Nephron progenitor cell (in vitro differentiated cells): Measurements from ENCODE around the gene CAPZB.

Experiments used
- DNase-seq: peaks from one replicate; pipeline ENCODE4 v3.0.0; 2021
- H3K27ac Mint-ChIP-seq: 2 replicates; pipeline ENCODE4 v1.8.0; 2021; ENCODE audit warnings: mild to moderate bottlenecking, moderate library complexity, mixed read lengths
- H3K27me3 Mint-ChIP-seq: 2 replicates; pipeline ENCODE4 v1.8.0; 2021; ENCODE audit warnings: mild to moderate bottlenecking, low read depth, mixed read lengths; ENCODE audit not compliant: poor library complexity
- H3K36me3 Mint-ChIP-seq: 2 replicates; pipeline ENCODE4 v1.8.0; 2021; ENCODE audit warnings: low read depth, mixed read lengths
- H3K4me1 Mint-ChIP-seq: 2 replicates; pipeline ENCODE4 v1.8.0; 2021; ENCODE audit warnings: mixed read lengths
- H3K4me3 Mint-ChIP-seq: 2 replicates; pipeline ENCODE4 v1.8.0; 2021; ENCODE audit warnings: mild to moderate bottlenecking, moderate library complexity, mixed read lengths
- H3K9me3 Mint-ChIP-seq: 2 replicates; pipeline ENCODE4 v1.8.0; 2021; ENCODE audit warnings: mild to moderate bottlenecking, moderate library complexity, mixed read lengths
- TF ChIP-seq, protein P1 (sequence below): fragments of 200-600 bp; sonication (generic); IDR thresholded peaks from 2 replicates; pipeline ENCODE4 v1.5.0; 2021; ENCODE audit warnings: antibody characterized with exemption

Gene CAPZB

GRCh38 chr1:19405195-19405760, 80.1 kb downstream of the CAPZB start:
- TF ChIP-seq, protein P1, sequence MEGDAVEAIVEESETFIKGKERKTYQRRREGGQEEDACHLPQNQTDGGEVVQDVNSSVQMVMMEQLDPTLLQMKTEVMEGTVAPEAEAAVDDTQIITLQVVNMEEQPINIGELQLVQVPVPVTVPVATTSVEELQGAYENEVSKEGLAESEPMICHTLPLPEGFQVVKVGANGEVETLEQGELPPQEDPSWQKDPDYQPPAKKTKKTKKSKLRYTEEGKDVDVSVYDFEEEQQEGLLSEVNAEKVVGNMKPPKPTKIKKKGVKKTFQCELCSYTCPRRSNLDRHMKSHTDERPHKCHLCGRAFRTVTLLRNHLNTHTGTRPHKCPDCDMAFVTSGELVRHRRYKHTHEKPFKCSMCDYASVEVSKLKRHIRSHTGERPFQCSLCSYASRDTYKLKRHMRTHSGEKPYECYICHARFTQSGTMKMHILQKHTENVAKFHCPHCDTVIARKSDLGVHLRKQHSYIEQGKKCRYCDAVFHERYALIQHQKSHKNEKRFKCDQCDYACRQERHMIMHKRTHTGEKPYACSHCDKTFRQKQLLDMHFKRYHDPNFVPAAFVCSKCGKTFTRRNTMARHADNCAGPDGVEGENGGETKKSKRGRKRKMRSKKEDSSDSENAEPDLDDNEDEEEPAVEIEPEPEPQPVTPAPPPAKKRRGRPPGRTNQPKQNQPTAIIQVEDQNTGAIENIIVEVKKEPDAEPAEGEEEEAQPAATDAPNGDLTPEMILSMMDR, result no peak
- Mint-ChIP-seq H3K9me3 (no peaks in the 10 kb centered on the region), H3K4me1 (peaks cover 83% of the 10 kb centered on the region), H3K4me3 (peak overlapping the region; percentile 46), H3K27ac (peak overlapping the region; percentile 91), H3K27me3 (peaks cover 5% of the 10 kb centered on the region), H3K36me3 (peaks cover 6% of the 10 kb centered on the region)
- DNase-seq, result no peak

GRCh38 chr1:19404748-19405147, 80.6 kb downstream of the CAPZB start:
- Mint-ChIP-seq H3K36me3 (peaks cover 9% of the 10 kb centered on the region), H3K9me3 (no peaks in the 10 kb centered on the region), H3K27ac (peak overlapping the region; percentile 71), H3K27me3 (peaks cover 5% of the 10 kb centered on the region), H3K4me1 (peaks cover 83% of the 10 kb centered on the region), H3K4me3 (no peak overlapping the region)
- TF ChIP-seq, protein P1, result no peak
- DNase-seq, result no peak

DNA sequence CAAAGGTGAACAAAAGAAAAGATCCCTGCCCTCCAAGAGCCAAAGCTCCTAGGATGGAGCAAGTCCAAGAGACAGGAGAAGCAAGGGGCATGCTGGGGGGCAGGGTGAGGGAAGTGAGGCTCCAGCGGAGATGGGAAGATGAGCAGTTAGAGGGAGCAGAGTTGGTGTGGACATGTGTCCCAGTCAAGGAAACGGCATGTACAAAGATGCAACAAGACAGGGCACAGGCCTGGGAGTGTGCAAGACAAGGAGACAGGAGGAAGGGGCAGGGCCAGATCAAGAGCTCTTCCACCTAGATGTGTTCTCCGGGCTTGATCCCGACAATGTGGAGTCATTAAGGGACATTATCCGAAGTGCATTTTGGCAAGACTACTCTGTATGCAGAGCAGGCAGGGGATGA, 82.1 kb downstream of the CAPZB start:
- peaks cover 81% of the 10 kb centered on the region for H3K4me1 Mint-ChIP-seq
- no peak overlapping the region for H3K27ac Mint-ChIP-seq
- H3K4me3 Mint-ChIP-seq, result no peak overlapping the region
- no peaks in the 10 kb centered on the region for H3K9me3 Mint-ChIP-seq
- TF ChIP-seq, protein P1, result no peak
- peaks cover 5% of the 10 kb centered on the region for H3K27me3 Mint-ChIP-seq
- peaks cover 20% of the 10 kb centered on the region for H3K36me3 Mint-ChIP-seq
- no peak for DNase-seq

DNA sequence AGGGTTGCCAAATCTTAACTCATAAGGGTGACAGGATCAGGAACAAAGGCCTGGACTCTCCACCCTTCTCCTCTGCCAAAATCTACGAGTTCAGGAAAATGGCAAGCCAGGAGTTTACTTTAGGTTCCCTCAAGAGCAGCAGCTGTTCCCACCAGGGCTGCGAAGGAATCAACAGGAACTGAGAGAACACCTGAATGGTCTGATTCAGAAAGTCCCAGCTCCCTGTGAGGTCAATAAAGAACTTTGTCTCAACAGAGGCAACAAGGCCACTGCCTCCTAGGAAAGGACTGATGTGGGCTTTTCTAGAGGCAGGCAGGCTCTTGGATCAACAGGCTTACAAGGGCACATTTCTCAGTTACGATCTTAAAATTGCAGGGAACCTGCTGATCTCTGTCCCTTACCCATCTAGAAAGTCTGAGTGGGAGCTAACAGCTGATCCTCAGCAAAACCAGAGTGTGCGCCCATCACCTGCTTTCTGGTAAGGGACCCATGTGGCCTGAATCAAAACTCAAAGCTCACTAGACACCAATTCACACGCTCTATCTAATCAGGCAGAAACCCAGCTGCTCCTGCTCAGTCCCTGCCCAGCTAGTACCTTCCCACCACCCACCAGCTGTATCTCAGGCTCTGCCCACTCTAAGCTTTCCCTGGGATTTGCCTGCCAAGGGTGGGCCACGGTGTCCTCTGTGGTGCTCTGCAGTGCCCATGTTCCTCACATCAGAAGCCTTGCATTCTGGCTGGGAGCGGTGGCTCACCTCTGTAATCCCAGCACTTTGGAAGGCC, 83.1 kb downstream of the CAPZB start:
- Mint-ChIP-seq H3K4me1 (peaks cover 72% of the 10 kb centered on the region), H3K36me3 (peaks cover 20% of the 10 kb centered on the region), H3K9me3 (no peaks in the 10 kb centered on the region), H3K4me3 (no peak overlapping the region), H3K27ac (peak overlapping the region; percentile 36), H3K27me3 (peaks cover 5% of the 10 kb centered on the region)
- TF ChIP-seq, protein P1, result no peak
- no peak for DNase-seq

- Mint-ChIP-seq H3K36me3 (peaks cover 20% of the 10 kb centered on the region), H3K27ac (no peak overlapping the region)
Observed at GRCh38 chr1:19401535-19401889, 83.8 kb downstream of the CAPZB start.

More at GRCh38 chr1:19401535-19401889, 83.8 kb downstream of the CAPZB start:
- Mint-ChIP-seq H3K4me3 (no peak overlapping the region), H3K9me3 (no peaks in the 10 kb centered on the region), H3K4me1 (peaks cover 64% of the 10 kb centered on the region), H3K27me3 (peaks cover 5% of the 10 kb centered on the region)
- no peak for DNase-seq
- TF ChIP-seq, protein P1, result no peak
